Pancreas (tissue), 10 donors: Measurements from ENCODE around the gene ZNF530. TPM values are rescaled to one million over a fixed set of nuclear protein-coding genes. Genes with fewer than 3 reads are reported as not detected.

ENCODE experiments used
- ATAC-seq, 4 donors: fragments of 200-7000 bp; cut with Tn5 transposase; one replicate each; pipeline versions ENCODE4 v1.8.0 to v1.9.1; 2020; ENCODE audit warnings: mild to moderate bottlenecking in 4 of 4, moderate library complexity in 4 of 4
- DNase-seq, 6 donors: peaks; one replicate each; pipeline ENCODE4 v3.0.0-alpha.2; 2020
- FAIRE-seq: peaks from 2 replicates; lab custom pipeline; 2012; peaks lifted over from hg19 to GRCh38; lab: Jason Lieb, UNC
- H3K27ac ChIP-seq, 4 donors: fragments of 200-600 bp; sonication (generic); 1 replicate in 3 of 4; 2 replicates in 1 of 4; pipeline versions ENCODE4 v1.5.0 to v1.8.0; 2020
- H3K27me3 ChIP-seq, 4 donors: fragments of 200-600 bp; one replicate each; pipeline ENCODE4 v1.8.0; 2021
- H3K36me3 ChIP-seq, 3 donors: fragments of 200-600 bp; sonication (generic) in 1 of 3; one replicate each; pipeline versions ENCODE4 v1.5.0 to v1.8.0; 2020 to 2021
- H3K4me1 ChIP-seq, 3 donors: fragments of 200-600 bp; one replicate each; pipeline ENCODE4 v1.8.0; 2021
- H3K4me3 ChIP-seq, 4 donors: fragments of 200-600 bp; sonication (generic) in 2 of 4; one replicate each; pipeline versions ENCODE4 v1.5.0 to v1.8.0; 2020 to 2021
- H3K9me3 ChIP-seq, 4 donors: fragments of 200-600 bp; one replicate each; pipeline ENCODE4 v1.8.0; 2021
- WGBS, 2 donors: extraction: QIAGEN DNeasy Blood & Tissue Kit; methylation state at CpG; one replicate each; pipeline ENCODE4 v1.1.7; 2013; 5-methylcytosine and 5-hydroxymethylcytosine counted together
- intact Hi-C, 3 donors: fragments of 100-400 bp; cut with DNase I; formaldehyde crosslinking; loops; one replicate each; pipeline versions ENCODE4 v1.11.1 to v1.14.2; 2022
- polyA plus RNA-seq, 2 donors: library from polyadenylated mRNA; stranded (reverse); fragments of 200-250 nt; gene quantifications; one replicate each; pipeline ENCODE4 v1.2.3, GENCODE V29; 2013
- total RNA-seq, 6 donors: library from RNA; stranded (reverse); fragmentation: NEBNext Ultra II Directional in 4 of 6; extraction: Animal tissue kit (Norgen Biotek cat#: 25700) in 4 of 6; gene quantifications; one replicate each; pipeline versions ENCODE4 v1.2.1 to v1.2.4, GENCODE V29; 2021 to 2023
- TF ChIP-seq, protein P1 (sequence below), 4 donors: fragments of 200-600 bp; sonication (generic) in 3 of 4; IDR thresholded peaks; one replicate each; pipeline versions ENCODE4 v1.5.0 to v1.8.0; 2021; ENCODE audit warnings: antibody characterized with exemption in 4 of 4
- donor health status: healthy with polysubstance abuse.
- donor health status: DM: no; HTN: no; CAD: no; lungs with moderate emphysema.
- donor health status: DM: no; HTN: no; CAD: no.
- donor health status: control.
- donor health status: control.
- donor health status: Bipolar disorder and iron deficiency.
- donor health status: DM: yes; HTN: yes; CAD: no.
- donor health status: DM: no; HTN: no; CAD: no.
- donor health status: DM: no; HTN: no; CAD: no.
- donor health status: DM: yes; HTN: yes; CAD: no.

The ZNF530 gene
- total and polyA plus RNA-seq, 8 donors = 0.76 to 2.3 (median 1.1) TPM

DNA sequence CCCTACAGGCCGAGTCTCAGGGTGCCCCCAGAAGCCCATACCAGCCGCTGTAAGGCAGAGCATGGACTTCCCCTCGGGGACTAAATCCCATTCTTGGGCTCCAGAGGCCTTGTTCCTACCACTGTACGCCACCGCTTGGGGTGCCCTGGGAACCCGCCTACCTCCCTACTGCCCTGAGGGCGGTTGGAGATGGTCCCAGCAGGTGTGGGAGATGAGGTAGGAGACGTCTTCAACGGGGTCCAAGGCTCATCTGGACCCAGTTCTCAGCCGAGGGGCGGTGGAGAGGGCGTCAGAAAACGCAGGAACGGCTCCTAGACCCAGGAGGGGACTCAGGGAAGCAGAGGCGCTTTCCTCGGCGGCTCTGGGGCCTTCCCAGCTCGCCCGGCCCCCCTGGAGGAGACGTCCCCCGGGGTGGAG is 16.6 kb upstream of the ZNF530 start:
- Histone ChIP-seq H3K27ac (no peak overlapping the region), H3K4me1 (peaks cover 0 to 2% (median 0%) of the 10 kb centered on the region in 3 donors), H3K9me3 (no peaks in the 10 kb centered on the region), H3K4me3 (peak overlapping the region in 2 of 4 donors; percentile 34 to 61), H3K36me3 (no peaks in the 10 kb centered on the region), H3K27me3 (no peaks in the 10 kb centered on the region)
- intact Hi-C loops = no loop called here
- no peak for ATAC-seq
- WGBS, 2 donors = 27 to 29% methylated on average over 21 of the region's 21 CpGs
- FAIRE-seq = no peak
- peak in 1 of 6 donors; percentile 43 for DNase-seq
- TF ChIP-seq, protein P1, sequence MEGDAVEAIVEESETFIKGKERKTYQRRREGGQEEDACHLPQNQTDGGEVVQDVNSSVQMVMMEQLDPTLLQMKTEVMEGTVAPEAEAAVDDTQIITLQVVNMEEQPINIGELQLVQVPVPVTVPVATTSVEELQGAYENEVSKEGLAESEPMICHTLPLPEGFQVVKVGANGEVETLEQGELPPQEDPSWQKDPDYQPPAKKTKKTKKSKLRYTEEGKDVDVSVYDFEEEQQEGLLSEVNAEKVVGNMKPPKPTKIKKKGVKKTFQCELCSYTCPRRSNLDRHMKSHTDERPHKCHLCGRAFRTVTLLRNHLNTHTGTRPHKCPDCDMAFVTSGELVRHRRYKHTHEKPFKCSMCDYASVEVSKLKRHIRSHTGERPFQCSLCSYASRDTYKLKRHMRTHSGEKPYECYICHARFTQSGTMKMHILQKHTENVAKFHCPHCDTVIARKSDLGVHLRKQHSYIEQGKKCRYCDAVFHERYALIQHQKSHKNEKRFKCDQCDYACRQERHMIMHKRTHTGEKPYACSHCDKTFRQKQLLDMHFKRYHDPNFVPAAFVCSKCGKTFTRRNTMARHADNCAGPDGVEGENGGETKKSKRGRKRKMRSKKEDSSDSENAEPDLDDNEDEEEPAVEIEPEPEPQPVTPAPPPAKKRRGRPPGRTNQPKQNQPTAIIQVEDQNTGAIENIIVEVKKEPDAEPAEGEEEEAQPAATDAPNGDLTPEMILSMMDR (IDR thresholded peaks at IDR 0.05) = no peak

DNA sequence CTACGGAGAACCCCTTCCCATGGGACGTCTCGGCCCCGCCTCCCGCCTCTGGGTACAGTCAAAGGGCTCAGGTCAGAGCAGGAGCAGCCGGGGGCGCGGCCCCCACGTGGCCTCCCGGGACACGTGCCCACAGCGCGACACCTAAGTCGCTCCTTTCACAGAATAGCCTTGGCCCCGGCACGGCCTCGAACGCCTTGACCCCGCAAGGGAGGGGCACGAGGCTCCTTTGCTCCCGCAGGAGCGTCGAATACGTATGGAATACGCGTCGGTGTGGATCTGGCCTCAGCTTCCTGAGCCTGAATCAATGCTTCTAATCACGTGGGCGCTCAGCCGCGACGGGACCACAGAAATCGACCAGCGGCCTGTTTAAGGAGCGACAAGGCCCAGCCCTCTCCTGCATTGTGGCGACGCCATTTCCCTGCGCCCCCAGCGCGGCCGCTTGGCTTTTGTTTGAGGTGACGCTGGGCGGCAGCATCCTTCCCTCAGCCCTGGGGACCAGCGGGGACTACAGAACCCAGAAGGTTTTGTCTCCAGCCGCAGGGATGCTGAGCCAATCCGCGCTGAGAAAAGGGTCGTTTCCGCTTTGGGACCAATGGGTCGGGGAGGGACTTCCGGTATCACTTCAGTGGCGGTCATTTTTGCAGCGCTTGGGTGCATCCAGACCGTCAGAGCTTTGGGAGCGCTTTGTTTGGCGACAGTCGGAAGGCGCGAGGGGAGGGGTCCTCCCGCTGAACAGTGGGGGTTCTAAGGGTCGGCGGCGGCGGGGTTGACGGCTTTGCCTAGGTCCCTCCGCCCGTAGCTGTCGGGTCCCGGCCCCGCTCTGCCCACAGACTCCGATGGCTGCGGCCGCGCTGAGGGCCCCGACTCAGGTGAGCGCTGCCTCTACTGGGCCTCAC is 15.9 kb upstream of the ZNF530 start, which contains the start of gene ZIK1:
TSS of gene ZIK1 (plus strand) at position 625 of the 896 bp plus-strand sequence. CDS start at position 837, 212 bp downstream.
- ATAC-seq = peak; percentile 84 to 97 (median 96)
- Histone ChIP-seq H3K27me3 (no peaks in the 10 kb centered on the region), H3K36me3 (peaks cover 0 to 3% (median 0%) of the 10 kb centered on the region in 3 donors), H3K4me1 (no peaks in the 10 kb centered on the region), H3K4me3 (peak within 1 kb of the TSS; percentile 32 to 61 (median 34)), H3K27ac (no peak within 1 kb of the TSS), H3K9me3 (no peaks in the 10 kb centered on the region)
- TF ChIP-seq, protein P1 (IDR thresholded peaks at IDR 0.05) = no peak
- intact Hi-C loops = no loop called here
- peak; percentile 66 to 87 (median 74) for DNase-seq
- no peak for FAIRE-seq
- WGBS, 2 donors = 2% methylated on average over 63 to 76 of the region's 76 CpGs

DNA sequence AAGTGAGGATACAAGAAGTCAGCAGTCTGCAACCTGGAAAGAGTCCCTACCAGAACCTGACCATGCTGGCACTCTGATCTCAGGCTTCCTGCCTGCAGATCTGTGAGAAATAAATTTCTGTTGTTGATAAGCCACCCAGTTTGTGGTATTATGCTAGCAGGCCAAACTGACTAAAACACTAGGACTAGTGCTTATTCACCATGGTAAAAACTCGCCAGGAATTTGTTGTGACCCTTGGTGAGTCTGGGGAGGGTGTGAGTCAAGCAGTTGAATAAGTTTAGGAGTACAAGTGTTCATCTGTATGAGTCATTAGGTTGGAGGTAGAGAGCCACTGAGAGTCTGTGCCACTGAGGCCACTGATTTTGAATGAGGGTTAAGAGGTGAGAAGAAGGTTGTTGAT is 12.2 kb upstream of the ZNF530 start:
- intact Hi-C loops = no loop called here
- Histone ChIP-seq H3K27ac (no peak overlapping the region), H3K4me1 (no peaks in the 10 kb centered on the region), H3K27me3 (no peaks in the 10 kb centered on the region), H3K4me3 (no peak overlapping the region), H3K9me3 (no peaks in the 10 kb centered on the region), H3K36me3 (peaks cover 4 to 20% (median 5%) of the 10 kb centered on the region in 3 donors)
- 66 to 89% methylated on average over 1 of the region's 1 CpG for WGBS, 2 donors
- TF ChIP-seq, protein P1 (IDR thresholded peaks at IDR 0.05) = no peak
- DNase-seq (no peak), ATAC-seq (no peak), FAIRE-seq (no peak)

DNA sequence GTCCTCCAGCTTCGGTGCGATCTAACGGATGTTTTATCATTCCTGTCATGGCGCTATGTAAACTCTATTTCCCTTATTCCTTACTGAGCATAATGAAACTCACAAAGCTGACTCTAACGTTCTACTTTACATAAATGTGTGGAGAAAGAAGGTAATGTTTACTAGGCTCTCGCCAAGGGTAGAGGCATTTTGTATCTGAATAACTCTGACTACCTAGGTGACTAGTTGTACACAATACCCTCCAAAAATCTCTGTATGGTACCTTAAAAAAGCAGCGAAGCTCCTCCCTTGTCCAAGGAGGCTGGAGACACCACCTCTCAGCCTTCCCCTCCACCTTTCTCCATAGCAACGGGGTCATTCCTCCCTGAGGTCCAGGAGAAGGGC is 316 bp upstream of the ZNF530 start:
- 54 to 55% methylated on average over 8 of the region's 8 CpGs for WGBS, 2 donors
- Histone ChIP-seq H3K27me3 (no peaks in the 10 kb centered on the region), H3K4me1 (peaks cover 0 to 4% (median 0%) of the 10 kb centered on the region in 3 donors), H3K27ac (no peak overlapping the region), H3K4me3 (peak overlapping the region in 3 of 4 donors; percentile 70 to 79 (median 74)), H3K36me3 (no peaks in the 10 kb centered on the region), H3K9me3 (no peaks in the 10 kb centered on the region)
- no peak for DNase-seq
- TF ChIP-seq, protein P1 (IDR thresholded peaks at IDR 0.05) = no peak
- intact Hi-C loops = no loop called here
- no peak for FAIRE-seq
- peak in 2 of 4 donors; percentile 19 to 31 for ATAC-seq
